Measurements from ENCODE around the gene THOC1. TPM values are rescaled to one million over a fixed set of nuclear protein-coding genes. Genes with fewer than 3 reads are reported as not detected.
"Not testable (repeated sequence)": the region's sequence is repeated elsewhere in the genome, so short reads cannot be mapped to it uniquely, and the experiment has no call there.

Gene THOC1
- polyA plus RNA-seq, 1 donor, result 62.3 TPM

DNA sequence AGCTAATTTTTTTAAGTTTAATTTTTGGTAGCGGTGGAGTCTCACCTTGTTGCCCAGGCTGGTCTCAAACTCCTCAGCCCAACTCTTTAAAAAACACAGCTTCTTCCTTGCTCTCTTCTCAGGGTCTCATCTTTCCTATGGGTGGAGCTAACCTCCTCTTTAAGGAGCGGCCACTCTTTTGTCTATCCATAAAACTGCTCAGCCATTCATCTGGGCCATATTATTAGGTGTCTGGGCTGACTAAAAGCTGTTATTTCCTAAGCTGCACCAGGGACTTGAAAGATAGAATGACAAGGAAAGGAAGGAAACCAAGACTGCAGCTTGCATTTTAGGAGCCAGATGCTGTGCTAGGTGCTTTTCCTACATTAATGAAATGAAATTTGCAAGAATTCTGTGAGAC is 35.8 kb upstream of the THOC1 start:
- Histone ChIP-seq H3K4me3 (ENCODE audit: low read length) (no peak overlapping the region), H3K9me3 (ENCODE audit: control insufficient read depth, low read depth, low read length) (no peaks in the 10 kb centered on the region), H3K27me3 (ENCODE audit: control insufficient read depth, insufficient read depth, low read length) (no peaks in the 10 kb centered on the region), H3K4me1 (ENCODE audit: control insufficient read depth, insufficient read depth, low read length) (no peaks in the 10 kb centered on the region), H3K27ac (ENCODE audit: low read length) (no peak overlapping the region), H3K36me3 (ENCODE audit: control insufficient read depth, insufficient read depth, low read length) (no peaks in the 10 kb centered on the region)
- no peak for DNase-seq
- WGBS (ENCODE audit: insufficient coverage, low lambda C conversion rate), result no CpG with 5 or more reads among the region's 2 CpGs

DNA sequence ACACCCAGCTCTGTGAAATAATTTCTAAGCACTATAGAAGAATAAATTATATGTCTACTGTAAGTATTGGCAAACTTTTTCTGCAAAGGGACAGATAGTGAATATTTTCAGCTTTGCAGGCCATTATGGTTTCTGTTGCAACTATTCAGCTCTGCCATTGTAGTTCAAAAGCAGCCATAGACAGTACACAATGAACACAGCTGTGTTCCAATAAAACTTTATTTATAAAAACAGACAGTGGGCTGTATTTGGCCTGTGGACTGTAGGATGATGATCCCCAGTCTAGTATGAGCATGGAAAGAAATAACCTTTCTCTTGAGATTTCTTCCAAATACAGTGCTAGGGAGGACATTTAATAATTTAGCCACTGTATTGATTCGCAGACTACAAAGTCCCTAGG is 35.2 kb upstream of the THOC1 start:
- H3K9me3 ChIP-seq (ENCODE audit: control insufficient read depth, low read depth, low read length), result no peaks in the 10 kb centered on the region
- no peaks in the 10 kb centered on the region for H3K4me1 ChIP-seq (ENCODE audit: control insufficient read depth, insufficient read depth, low read length)
- no peak overlapping the region for H3K4me3 ChIP-seq (ENCODE audit: low read length)
- H3K27ac ChIP-seq (ENCODE audit: low read length), result no peak overlapping the region
- H3K27me3 ChIP-seq (ENCODE audit: control insufficient read depth, insufficient read depth, low read length), result no peaks in the 10 kb centered on the region
- WGBS (ENCODE audit: insufficient coverage, low lambda C conversion rate), result no CpG with 5 or more reads among the region's 1 CpG
- H3K36me3 ChIP-seq (ENCODE audit: control insufficient read depth, insufficient read depth, low read length), result no peaks in the 10 kb centered on the region
- no peak for DNase-seq

- Histone ChIP-seq H3K4me1 (ENCODE audit: control insufficient read depth, insufficient read depth, low read length) (no peaks in the 10 kb centered on the region), H3K27ac (ENCODE audit: low read length) (no peak overlapping the region), H3K27me3 (ENCODE audit: control insufficient read depth, insufficient read depth, low read length) (no peaks in the 10 kb centered on the region), H3K9me3 (ENCODE audit: control insufficient read depth, low read depth, low read length) (no peaks in the 10 kb centered on the region), H3K36me3 (ENCODE audit: control insufficient read depth, insufficient read depth, low read length) (no peaks in the 10 kb centered on the region), H3K4me3 (ENCODE audit: low read length) (no peak overlapping the region)
- no CpG with 5 or more reads among the region's 7 CpGs for WGBS (ENCODE audit: insufficient coverage, low lambda C conversion rate)
- no peak for DNase-seq
These were observed 34.2 kb upstream of the THOC1 start for GRCh38 chr18:302097-302496.

DNA sequence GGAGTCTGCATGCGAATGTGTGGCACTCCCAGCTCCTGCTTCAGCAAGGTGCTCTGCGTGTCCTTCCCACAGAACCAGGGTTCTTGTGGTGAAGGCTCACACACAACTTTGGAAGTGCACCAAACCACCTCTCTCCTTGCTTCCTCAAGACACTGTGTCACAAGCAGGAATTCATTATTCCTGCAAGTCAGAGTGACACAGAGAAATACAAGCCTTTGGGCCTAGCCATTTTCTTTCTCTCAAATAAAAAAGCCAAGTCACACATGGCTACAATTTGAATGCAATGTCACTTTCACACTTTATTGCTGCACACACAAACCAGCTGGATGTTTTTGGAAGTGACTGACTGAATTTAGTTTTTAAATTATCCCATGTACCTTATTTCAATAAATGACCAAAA is 30.1 kb upstream of the THOC1 start:
- no peak for DNase-seq
- H3K36me3 ChIP-seq (ENCODE audit: control insufficient read depth, insufficient read depth, low read length), result no peaks in the 10 kb centered on the region
- no peaks in the 10 kb centered on the region for H3K4me1 ChIP-seq (ENCODE audit: control insufficient read depth, insufficient read depth, low read length)
- no CpG with 5 or more reads among the region's 2 CpGs for WGBS (ENCODE audit: insufficient coverage, low lambda C conversion rate)
- no peaks in the 10 kb centered on the region for H3K27me3 ChIP-seq (ENCODE audit: control insufficient read depth, insufficient read depth, low read length)
- H3K27ac ChIP-seq (ENCODE audit: low read length), result no peak overlapping the region
- no peaks in the 10 kb centered on the region for H3K9me3 ChIP-seq (ENCODE audit: control insufficient read depth, low read depth, low read length)
- no peak overlapping the region for H3K4me3 ChIP-seq (ENCODE audit: low read length)

DNA sequence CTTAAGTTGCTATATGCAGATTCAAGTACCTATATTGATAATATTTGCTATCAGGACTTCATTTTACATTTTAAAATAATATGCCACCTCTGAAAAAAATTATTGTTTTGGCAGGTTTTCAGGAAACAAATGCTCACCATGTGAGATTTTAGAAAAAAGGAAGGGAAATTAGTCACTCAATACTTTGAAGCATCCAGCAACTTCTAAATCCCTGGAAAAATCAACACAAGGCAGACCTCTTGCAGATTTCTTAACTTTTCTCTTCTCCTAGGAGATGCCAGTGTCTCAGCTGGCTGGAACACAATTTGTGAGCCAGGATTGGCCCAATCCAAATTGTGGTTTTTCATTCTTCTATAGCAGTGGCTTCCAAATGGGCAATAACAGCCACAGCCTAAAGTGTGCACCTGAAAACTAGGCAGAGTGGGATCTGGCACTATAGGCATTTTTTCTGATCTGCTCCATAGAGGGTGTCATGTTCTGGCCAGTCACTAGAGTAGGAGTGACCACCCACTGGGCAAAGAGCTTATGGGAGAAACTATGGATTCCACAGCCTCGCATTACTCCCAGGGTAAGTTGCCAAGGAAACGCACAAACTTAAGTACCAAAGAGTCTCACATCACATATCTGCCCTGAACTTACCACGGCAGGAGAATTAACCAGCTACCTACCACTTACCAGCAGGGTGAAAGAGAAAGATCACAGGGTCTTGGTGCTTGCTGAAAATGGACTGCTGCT is 28.1 kb upstream of the THOC1 start:
- Histone ChIP-seq H3K4me3 (ENCODE audit: low read length) (no peak overlapping the region), H3K27me3 (ENCODE audit: control insufficient read depth, insufficient read depth, low read length) (no peaks in the 10 kb centered on the region), H3K36me3 (ENCODE audit: control insufficient read depth, insufficient read depth, low read length) (no peaks in the 10 kb centered on the region), H3K27ac (ENCODE audit: low read length) (no peak overlapping the region), H3K4me1 (ENCODE audit: control insufficient read depth, insufficient read depth, low read length) (no peaks in the 10 kb centered on the region), H3K9me3 (ENCODE audit: control insufficient read depth, low read depth, low read length) (no peaks in the 10 kb centered on the region)
- no peak for DNase-seq
- no CpG with 5 or more reads among the region's 3 CpGs for WGBS (ENCODE audit: insufficient coverage, low lambda C conversion rate)

DNA sequence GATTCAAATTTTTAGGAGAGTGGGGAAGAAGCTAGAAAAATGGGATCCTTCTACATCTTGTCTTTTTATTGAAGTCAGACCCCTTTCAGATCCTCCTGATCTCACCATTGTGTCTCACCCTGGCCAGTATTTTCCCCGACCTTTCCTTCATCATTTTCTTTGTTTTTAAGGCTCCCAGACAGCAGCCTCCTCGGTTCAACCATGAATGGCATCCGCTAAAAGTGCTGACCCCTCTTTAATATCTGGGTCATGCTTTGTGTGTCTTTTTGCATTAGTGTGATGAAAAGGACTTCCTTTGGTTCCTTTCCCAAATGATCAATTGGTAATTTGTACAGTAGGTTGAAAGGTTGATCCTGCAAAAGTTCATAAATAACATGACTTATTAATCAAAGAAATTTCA is 26.7 kb upstream of the THOC1 start:
- no peaks in the 10 kb centered on the region for H3K27me3 ChIP-seq (ENCODE audit: control insufficient read depth, insufficient read depth, low read length)
- no CpG with 5 or more reads among the region's 3 CpGs for WGBS (ENCODE audit: insufficient coverage, low lambda C conversion rate)
- no peak for DNase-seq
- H3K4me1 ChIP-seq (ENCODE audit: control insufficient read depth, insufficient read depth, low read length), result no peaks in the 10 kb centered on the region
- H3K27ac ChIP-seq (ENCODE audit: low read length), result no peak overlapping the region
- no peaks in the 10 kb centered on the region for H3K9me3 ChIP-seq (ENCODE audit: control insufficient read depth, low read depth, low read length)
- H3K36me3 ChIP-seq (ENCODE audit: control insufficient read depth, insufficient read depth, low read length), result no peaks in the 10 kb centered on the region
- no peak overlapping the region for H3K4me3 ChIP-seq (ENCODE audit: low read length)

- Histone ChIP-seq H3K36me3 (ENCODE audit: control insufficient read depth, insufficient read depth, low read length) (no peaks in the 10 kb centered on the region), H3K9me3 (ENCODE audit: control insufficient read depth, low read depth, low read length) (no peaks in the 10 kb centered on the region), H3K4me1 (ENCODE audit: control insufficient read depth, insufficient read depth, low read length) (no peaks in the 10 kb centered on the region), H3K27me3 (ENCODE audit: control insufficient read depth, insufficient read depth, low read length) (no peaks in the 10 kb centered on the region), H3K27ac (ENCODE audit: low read length) (no peak overlapping the region), H3K4me3 (ENCODE audit: low read length) (no peak overlapping the region)
- no CpG with 5 or more reads among the region's 4 CpGs for WGBS (ENCODE audit: insufficient coverage, low lambda C conversion rate)
- no peak for DNase-seq
These were observed 25.7 kb upstream of the THOC1 start for GRCh38 chr18:293536-293935.

DNA sequence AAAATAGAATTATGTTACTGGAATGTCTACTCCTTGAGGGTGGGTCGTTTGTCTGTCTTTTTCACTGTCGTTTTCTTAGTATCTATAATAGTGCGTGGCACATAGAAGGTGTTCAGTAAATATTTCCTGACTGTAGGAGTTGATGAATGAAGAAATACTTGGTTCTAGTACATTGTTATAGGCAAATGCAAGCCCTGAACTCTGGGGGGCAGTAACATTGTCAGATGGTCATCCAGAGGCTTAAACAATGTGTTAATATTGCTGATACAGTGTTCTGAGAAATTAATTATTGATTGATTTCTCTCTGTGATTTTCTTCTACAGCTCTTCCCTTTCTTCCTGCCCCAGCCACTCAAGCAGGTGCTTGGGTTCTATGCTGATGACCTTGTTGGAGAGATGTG is 24.4 kb upstream of the THOC1 start:
- no peak overlapping the region for H3K27ac ChIP-seq (ENCODE audit: low read length)
- no peaks in the 10 kb centered on the region for H3K27me3 ChIP-seq (ENCODE audit: control insufficient read depth, insufficient read depth, low read length)
- H3K4me3 ChIP-seq (ENCODE audit: low read length), result no peak overlapping the region
- H3K9me3 ChIP-seq (ENCODE audit: control insufficient read depth, low read depth, low read length), result no peaks in the 10 kb centered on the region
- H3K4me1 ChIP-seq (ENCODE audit: control insufficient read depth, insufficient read depth, low read length), result no peaks in the 10 kb centered on the region
- no peak for DNase-seq
- WGBS (ENCODE audit: insufficient coverage, low lambda C conversion rate), result no CpG with 5 or more reads among the region's 3 CpGs
- H3K36me3 ChIP-seq (ENCODE audit: control insufficient read depth, insufficient read depth, low read length), result no peaks in the 10 kb centered on the region

DNA sequence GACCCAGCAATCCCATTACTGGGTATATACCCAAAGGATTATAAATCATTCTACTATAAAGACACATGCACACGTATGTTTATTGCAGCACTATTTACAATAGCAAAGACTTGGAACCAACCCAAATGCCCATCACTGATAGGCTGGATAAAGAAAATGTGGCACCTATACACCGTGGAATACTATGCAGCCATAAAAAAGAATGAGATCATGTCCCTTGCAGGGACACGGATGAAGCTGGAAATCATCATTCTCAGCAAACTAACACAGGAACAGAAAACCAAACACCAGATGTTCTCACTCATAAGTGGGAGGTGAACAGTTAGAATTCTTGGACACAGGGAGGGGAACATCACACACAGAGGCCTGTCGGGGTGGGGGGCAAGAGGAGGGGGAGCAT is 22.1 kb upstream of the THOC1 start:
- H3K4me3 ChIP-seq (ENCODE audit: low read length); H3K27me3 ChIP-seq (ENCODE audit: control insufficient read depth, insufficient read depth, low read length); H3K27ac ChIP-seq (ENCODE audit: low read length); DNase-seq; H3K36me3 ChIP-seq (ENCODE audit: control insufficient read depth, insufficient read depth, low read length); H3K9me3 ChIP-seq (ENCODE audit: control insufficient read depth, low read depth, low read length); H3K4me1 ChIP-seq (ENCODE audit: control insufficient read depth, insufficient read depth, low read length): not testable (repeated sequence)
- WGBS (ENCODE audit: insufficient coverage, low lambda C conversion rate), result 100% methylated on average over 2 of the region's 4 CpGs

DNA sequence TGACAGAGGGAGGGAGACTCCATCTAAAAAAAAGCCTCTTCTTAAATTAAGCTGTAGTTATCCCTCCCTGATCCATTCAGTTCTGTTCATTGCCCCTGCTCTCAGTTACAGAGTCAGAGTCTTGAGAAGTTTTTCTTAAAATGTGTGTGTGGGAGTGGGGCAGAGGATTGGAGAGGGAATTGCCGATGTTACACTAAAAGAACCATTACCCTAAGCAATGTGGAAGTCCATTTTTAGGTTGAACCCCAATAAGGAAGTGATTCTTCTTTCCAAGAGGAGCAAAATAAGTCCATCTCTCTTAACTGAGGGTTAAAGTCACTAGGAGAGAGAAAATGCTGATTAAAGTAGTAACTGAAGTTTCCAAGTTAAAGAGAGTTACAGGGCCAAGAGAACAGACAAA is 21.2 kb upstream of the THOC1 start:
- DNase-seq, result no peak
- no CpG with 5 or more reads among the region's 1 CpG for WGBS (ENCODE audit: insufficient coverage, low lambda C conversion rate)
- Histone ChIP-seq H3K36me3 (ENCODE audit: control insufficient read depth, insufficient read depth, low read length) (no peaks in the 10 kb centered on the region), H3K4me1 (ENCODE audit: control insufficient read depth, insufficient read depth, low read length) (no peaks in the 10 kb centered on the region), H3K9me3 (ENCODE audit: control insufficient read depth, low read depth, low read length) (no peaks in the 10 kb centered on the region), H3K4me3 (ENCODE audit: low read length) (no peak overlapping the region), H3K27me3 (ENCODE audit: control insufficient read depth, insufficient read depth, low read length) (no peaks in the 10 kb centered on the region), H3K27ac (ENCODE audit: low read length) (no peak overlapping the region)

GRCh38 chr18:286515-287310 is 18.9 kb upstream of the THOC1 start:
- 52% methylated on average over 3 of the region's 8 CpGs for WGBS (ENCODE audit: insufficient coverage, low lambda C conversion rate)
- no peak overlapping the region for H3K4me3 ChIP-seq (ENCODE audit: low read length)
- H3K27me3 ChIP-seq (ENCODE audit: control insufficient read depth, insufficient read depth, low read length), result no peaks in the 10 kb centered on the region
- H3K4me1 ChIP-seq (ENCODE audit: control insufficient read depth, insufficient read depth, low read length), result no peaks in the 10 kb centered on the region
- no peak overlapping the region for H3K27ac ChIP-seq (ENCODE audit: low read length)
- H3K36me3 ChIP-seq (ENCODE audit: control insufficient read depth, insufficient read depth, low read length), result no peaks in the 10 kb centered on the region
- no peak for DNase-seq
- H3K9me3 ChIP-seq (ENCODE audit: control insufficient read depth, low read depth, low read length), result no peaks in the 10 kb centered on the region
